Activated effector memory CD4-positive, alpha-beta T cell treated with Interleukin-2 at 50 U/mL for 16 hours (primary cell): Measurements from ENCODE around the gene APOB.

ENCODE experiments used
- DNase-seq: peaks from one replicate; pipeline ENCODE4 v3.0.0-alpha.2; 2020

Gene APOB

GRCh38 chr2:21019000-21019677 lies 24.7 kb downstream of the APOB start:
- DNase-seq: no peak

GRCh38 chr2:21018290-21018689 lies 25.6 kb downstream of the APOB start:
- DNase-seq: no peak

- no peak for DNase-seq
These were observed 26.1 kb downstream of the APOB start for GRCh38 chr2:21017748-21018276.

GRCh38 chr2:21015281-21015645 lies 28.6 kb downstream of the APOB start:
- no peak for DNase-seq

- no peak for DNase-seq
These were observed 29.3 kb downstream of the APOB start for GRCh38 chr2:21014364-21015280.

- DNase-seq: no peak
These were observed 30.6 kb downstream of the APOB start for GRCh38 chr2:21013043-21013816.

GRCh38 chr2:21012557-21012937 lies 31.3 kb downstream of the APOB start:
- no peak for DNase-seq

GRCh38 chr2:21011876-21012556 lies 31.9 kb downstream of the APOB start:
- no peak for DNase-seq

GRCh38 chr2:21011453-21011852 lies 32.4 kb downstream of the APOB start:
- no peak for DNase-seq

- DNase-seq: no peak
These were observed 32.9 kb downstream of the APOB start for GRCh38 chr2:21010813-21011439.

- no peak for DNase-seq
These were observed 34.1 kb downstream of the APOB start for GRCh38 chr2:21009662-21010225.

GRCh38 chr2:21008790-21009661 lies 34.8 kb downstream of the APOB start:
- no peak for DNase-seq

- DNase-seq: no peak
These were observed 35.7 kb downstream of the APOB start for GRCh38 chr2:21008014-21008789.

- no peak for DNase-seq
These were observed 36.5 kb downstream of the APOB start for GRCh38 chr2:21007129-21008013.

GRCh38 chr2:21006423-21007128 lies 37.3 kb downstream of the APOB start:
- no peak for DNase-seq

GRCh38 chr2:21005700-21006422 lies 38.0 kb downstream of the APOB start:
- no peak for DNase-seq

GRCh38 chr2:21005111-21005699 lies 38.7 kb downstream of the APOB start:
- no peak for DNase-seq
